Neural cell (in vitro differentiated cells): ENCODE data around the gene PROM2. TPM values are rescaled to one million over a fixed set of nuclear protein-coding genes. Genes with fewer than 3 reads are reported as not detected.

Experiments used
- H2AFZ ChIP-seq: fragments of 200-600, 300-800 bp; sonication (generic), shearing (Covaris generic); 2 replicates; pipeline ENCODE4 v1.6.0; 2014; ENCODE audit warnings: low read depth, mild to moderate bottlenecking, antibody characterized with exemption, low read length, moderate library complexity
- H3F3A ChIP-seq: fragments of 200-600 bp; shearing (Covaris generic); 2 replicates; pipeline ENCODE4 v1.6.1; 2016; ENCODE audit warnings: mild to moderate bottlenecking, moderate library complexity, mixed read lengths, antibody characterized with exemption, low read length; ENCODE audit not compliant: insufficient read depth, poor library complexity, severe bottlenecking
- H3K27ac ChIP-seq: fragments of 200-600, 300-800 bp; sonication (generic), shearing (Covaris generic); 2 replicates; pipeline ENCODE4 v1.5.1; 2014; ENCODE audit warnings: mild to moderate bottlenecking, low read length, moderate library complexity
- H3K27me3 ChIP-seq: fragments of 300-800, 200-600 bp; sonication (generic), shearing (Covaris generic); 2 replicates; pipeline ENCODE4 v1.6.0; 2014; ENCODE audit warnings: mild to moderate bottlenecking, low read depth, low read length, moderate library complexity; ENCODE audit not compliant: insufficient read depth
- H3K36me3 ChIP-seq: fragments of 300-800, 200-600 bp; sonication (generic), shearing (Covaris generic); 2 replicates; pipeline ENCODE4 v1.5.1; 2014; ENCODE audit warnings: mild to moderate bottlenecking, antibody characterized with exemption, low read length, moderate library complexity; ENCODE audit not compliant: insufficient read depth
- H3K4me2 ChIP-seq: fragments of 300-800, 200-600 bp; sonication (generic), shearing (Covaris generic); 2 replicates; pipeline ENCODE4 v1.6.0; 2014; ENCODE audit warnings: mild to moderate bottlenecking, low read length
- H3K4me3 ChIP-seq: fragments of 300-800, 200-600 bp; sonication (generic), shearing (Covaris generic); 2 replicates; pipeline ENCODE4 v1.5.1; 2014; ENCODE audit warnings: mild to moderate bottlenecking, low read length, moderate library complexity
- H3K79me2 ChIP-seq: fragments of 200-600 bp; shearing (Covaris generic); replicated peaks from 2 replicates; pipeline ENCODE4 v1.6.0; 2014; ENCODE audit warnings: mild to moderate bottlenecking, low read length, moderate library complexity; ENCODE audit not compliant: insufficient read depth
- H3K9ac ChIP-seq: fragments of 300-800, 200-600 bp; sonication (generic), shearing (Covaris generic); 2 replicates; pipeline ENCODE4 v1.6.1; 2016; ENCODE audit warnings: mild to moderate bottlenecking, low read length, mixed read lengths
- H3K9me2 ChIP-seq: fragments of 200-600 bp; shearing (Covaris generic); 2 replicates; pipeline ENCODE4 v1.6.1; 2016; ENCODE audit warnings: mild to moderate bottlenecking, low read length, mixed read lengths; ENCODE audit not compliant: insufficient read depth
- H3K9me3 ChIP-seq: fragments of 200-600, 300-800 bp; sonication (generic), shearing (Covaris generic); 2 replicates; pipeline ENCODE4 v1.6.1; 2016; ENCODE audit warnings: mild to moderate bottlenecking, mixed run types, low read length, moderate library complexity, mixed read lengths
- H4K20me1 ChIP-seq: fragments of 200-600 bp; shearing (Covaris generic); 2 replicates; pipeline ENCODE4 v1.6.1; 2016; ENCODE audit warnings: mild to moderate bottlenecking, mixed run types; ENCODE audit not compliant: insufficient read depth
- EP300 ChIP-seq: fragments of 450-650 bp; conservative IDR thresholded peaks from 2 replicates; pipeline ENCODE4 v1.6.1; 2014; ENCODE audit warnings: antibody characterized with exemption, mild to moderate bottlenecking, moderate library complexity; ENCODE audit not compliant: poor library complexity, severe bottlenecking
- EZH2 ChIP-seq: fragments of 200-600, 300-800 bp; shearing (Covaris generic), sonication (generic); IDR thresholded peaks from 2 replicates; pipeline ENCODE4 v1.6.1; 2014; ENCODE audit warnings: antibody characterized with exemption, low read length, borderline replicate concordance, mild to moderate bottlenecking; ENCODE audit not compliant: insufficient read depth, poor library complexity, severe bottlenecking
- MXI1 ChIP-seq: fragments of 450-650 bp; conservative IDR thresholded peaks from 2 replicates; pipeline ENCODE4 v1.6.1; 2014; ENCODE audit warnings: antibody characterized with exemption, mild to moderate bottlenecking; ENCODE audit not compliant: poor library complexity, severe bottlenecking
- POLR2AphosphoS5 ChIP-seq: IDR thresholded peaks from 2 replicates; pipeline ENCODE4 v1.6.1; 2012
- RAD21 ChIP-seq: fragments of 450-650 bp; conservative IDR thresholded peaks from 2 replicates; pipeline ENCODE4 v1.6.1; 2014; ENCODE audit warnings: antibody characterized with exemption, mild to moderate bottlenecking, moderate library complexity
- SMC3 ChIP-seq: fragments of 450-650 bp; conservative IDR thresholded peaks from 2 replicates; pipeline ENCODE4 v1.6.1; 2014; ENCODE audit warnings: antibody characterized with exemption, mild to moderate bottlenecking, moderate library complexity; ENCODE audit not compliant: poor library complexity
- TAF1 ChIP-seq: IDR thresholded peaks from 2 replicates; pipeline ENCODE4 v1.6.1; 2012; ENCODE audit warnings: low read depth
- polyA plus RNA-seq: library from polyadenylated mRNA; depleted of rRNA; stranded (reverse); fragments of >200 nt; gene quantifications from 2 replicates; pipeline ENCODE4 v1.2.3, GENCODE V29; 2014
- TF ChIP-seq, protein P1 (sequence below): IDR thresholded peaks from 2 replicates; pipeline ENCODE4 v1.6.1; 2012; ENCODE audit warnings: borderline replicate concordance
- TF ChIP-seq, protein P2 (sequence below): fragments of 450-650 bp; IDR thresholded peaks from 2 replicates; pipeline ENCODE4 v1.5.1; 2014; ENCODE audit warnings: antibody characterized with exemption, mild to moderate bottlenecking, moderate library complexity; ENCODE audit not compliant: poor library complexity, severe bottlenecking

Gene PROM2
- polyA plus RNA-seq, 1 donor from 2014 or later = 2.2 TPM

- no peak overlapping the region for H3K4me2 ChIP-seq
- H3K9me3 ChIP-seq = peaks cover 8% of the 10 kb centered on the region
Measured at GRCh38 chr2:95278051-95278471, 3.8 kb downstream of the PROM2 start.

GRCh38 chr2:95278637-95279225 lies 4.5 kb downstream of the PROM2 start:
- H3K36me3 ChIP-seq = no peaks in the 10 kb centered on the region
- H3K79me2 ChIP-seq = no peaks in the 10 kb centered on the region
- H3K9me3 ChIP-seq = peaks cover 8% of the 10 kb centered on the region
- H3K27me3 ChIP-seq = no peaks in the 10 kb centered on the region
- no peaks in the 10 kb centered on the region for H4K20me1 ChIP-seq
- no peaks in the 10 kb centered on the region for H3K9me2 ChIP-seq
- H3K4me2 ChIP-seq = no peak overlapping the region
- H3K27ac ChIP-seq = no peak overlapping the region
- H3K4me3 ChIP-seq = no peak overlapping the region
- no peak overlapping the region for H2AFZ ChIP-seq
- TF ChIP-seq, protein P1, sequence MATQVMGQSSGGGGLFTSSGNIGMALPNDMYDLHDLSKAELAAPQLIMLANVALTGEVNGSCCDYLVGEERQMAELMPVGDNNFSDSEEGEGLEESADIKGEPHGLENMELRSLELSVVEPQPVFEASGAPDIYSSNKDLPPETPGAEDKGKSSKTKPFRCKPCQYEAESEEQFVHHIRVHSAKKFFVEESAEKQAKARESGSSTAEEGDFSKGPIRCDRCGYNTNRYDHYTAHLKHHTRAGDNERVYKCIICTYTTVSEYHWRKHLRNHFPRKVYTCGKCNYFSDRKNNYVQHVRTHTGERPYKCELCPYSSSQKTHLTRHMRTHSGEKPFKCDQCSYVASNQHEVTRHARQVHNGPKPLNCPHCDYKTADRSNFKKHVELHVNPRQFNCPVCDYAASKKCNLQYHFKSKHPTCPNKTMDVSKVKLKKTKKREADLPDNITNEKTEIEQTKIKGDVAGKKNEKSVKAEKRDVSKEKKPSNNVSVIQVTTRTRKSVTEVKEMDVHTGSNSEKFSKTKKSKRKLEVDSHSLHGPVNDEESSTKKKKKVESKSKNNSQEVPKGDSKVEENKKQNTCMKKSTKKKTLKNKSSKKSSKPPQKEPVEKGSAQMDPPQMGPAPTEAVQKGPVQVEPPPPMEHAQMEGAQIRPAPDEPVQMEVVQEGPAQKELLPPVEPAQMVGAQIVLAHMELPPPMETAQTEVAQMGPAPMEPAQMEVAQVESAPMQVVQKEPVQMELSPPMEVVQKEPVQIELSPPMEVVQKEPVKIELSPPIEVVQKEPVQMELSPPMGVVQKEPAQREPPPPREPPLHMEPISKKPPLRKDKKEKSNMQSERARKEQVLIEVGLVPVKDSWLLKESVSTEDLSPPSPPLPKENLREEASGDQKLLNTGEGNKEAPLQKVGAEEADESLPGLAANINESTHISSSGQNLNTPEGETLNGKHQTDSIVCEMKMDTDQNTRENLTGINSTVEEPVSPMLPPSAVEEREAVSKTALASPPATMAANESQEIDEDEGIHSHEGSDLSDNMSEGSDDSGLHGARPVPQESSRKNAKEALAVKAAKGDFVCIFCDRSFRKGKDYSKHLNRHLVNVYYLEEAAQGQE = no peak
- TF ChIP-seq, protein P2, sequence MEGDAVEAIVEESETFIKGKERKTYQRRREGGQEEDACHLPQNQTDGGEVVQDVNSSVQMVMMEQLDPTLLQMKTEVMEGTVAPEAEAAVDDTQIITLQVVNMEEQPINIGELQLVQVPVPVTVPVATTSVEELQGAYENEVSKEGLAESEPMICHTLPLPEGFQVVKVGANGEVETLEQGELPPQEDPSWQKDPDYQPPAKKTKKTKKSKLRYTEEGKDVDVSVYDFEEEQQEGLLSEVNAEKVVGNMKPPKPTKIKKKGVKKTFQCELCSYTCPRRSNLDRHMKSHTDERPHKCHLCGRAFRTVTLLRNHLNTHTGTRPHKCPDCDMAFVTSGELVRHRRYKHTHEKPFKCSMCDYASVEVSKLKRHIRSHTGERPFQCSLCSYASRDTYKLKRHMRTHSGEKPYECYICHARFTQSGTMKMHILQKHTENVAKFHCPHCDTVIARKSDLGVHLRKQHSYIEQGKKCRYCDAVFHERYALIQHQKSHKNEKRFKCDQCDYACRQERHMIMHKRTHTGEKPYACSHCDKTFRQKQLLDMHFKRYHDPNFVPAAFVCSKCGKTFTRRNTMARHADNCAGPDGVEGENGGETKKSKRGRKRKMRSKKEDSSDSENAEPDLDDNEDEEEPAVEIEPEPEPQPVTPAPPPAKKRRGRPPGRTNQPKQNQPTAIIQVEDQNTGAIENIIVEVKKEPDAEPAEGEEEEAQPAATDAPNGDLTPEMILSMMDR = no peak
- no peak for TF ChIP-seq EP300
- TF ChIP-seq EZH2 = no peak
- no peak for TF ChIP-seq MXI1
- no peak for TF ChIP-seq RAD21
- no peak for TF ChIP-seq POLR2AphosphoS5
- TF ChIP-seq SMC3 = no peak
- no peak for TF ChIP-seq TAF1
- no peak overlapping the region for H3K9ac ChIP-seq
- no peaks in the 10 kb centered on the region for H3F3A ChIP-seq

More at GRCh38 chr2:95278051-95278471, 3.8 kb downstream of the PROM2 start:
- Histone ChIP-seq H3K9me2 (no peaks in the 10 kb centered on the region), H4K20me1 (no peaks in the 10 kb centered on the region), H3K9ac (no peak overlapping the region), H3K27me3 (no peaks in the 10 kb centered on the region), H2AFZ (no peak overlapping the region), H3F3A (no peaks in the 10 kb centered on the region), H3K36me3 (no peaks in the 10 kb centered on the region), H3K79me2 (no peaks in the 10 kb centered on the region), H3K27ac (no peak overlapping the region), H3K4me3 (no peak overlapping the region)
- TF ChIP-seq EZH2 = no peak
- no peak for TF ChIP-seq EP300
- TF ChIP-seq, protein P2 = no peak
- no peak for TF ChIP-seq MXI1
- TF ChIP-seq RAD21 = no peak
- TF ChIP-seq SMC3 = no peak
- TF ChIP-seq, protein P1 = no peak
- no peak for TF ChIP-seq TAF1
